RWPE2 (cell line): ENCODE measurements around the gene COL8A1.

ENCODE experiments used
- ATAC-seq: fragments of 200-7000 bp; cut with Tn5 transposase; 3 replicates; pipeline ENCODE4 v1.9.1; 2021; ENCODE audit warnings: low read depth
- DNase-seq: peaks from one replicate; pipeline ENCODE4 v3.0.0-alpha.2; 2020; ENCODE audit warnings: low spot score
- H3K27ac ChIP-seq: fragments of 450-650 bp; 2 replicates; pipeline ENCODE4 v1.5.1; 2017; ENCODE audit warnings: mild to moderate bottlenecking; ENCODE audit not compliant: poor library complexity, severe bottlenecking
- H3K27me3 ChIP-seq: fragments of 250-450 bp; sonication (Bioruptor Pico); 2 replicates; pipeline ENCODE4 v1.5.1; 2021; ENCODE audit warnings: mild to moderate bottlenecking, moderate library complexity; ENCODE audit not compliant: insufficient read depth, poor library complexity, severe bottlenecking
- H3K36me3 ChIP-seq: fragments of 250-450 bp; sonication (Bioruptor Pico); 2 replicates; pipeline ENCODE4 v1.5.1; 2020; ENCODE audit warnings: low read depth, mild to moderate bottlenecking, moderate library complexity
- H3K4me1 ChIP-seq: fragments of 250-450 bp; sonication (Bioruptor Pico); 2 replicates; pipeline ENCODE4 v1.5.1; 2021; ENCODE audit warnings: mild to moderate bottlenecking, moderate library complexity; ENCODE audit not compliant: insufficient read depth, poor library complexity, severe bottlenecking
- H3K4me3 ChIP-seq: fragments of 250-450 bp; sonication (Bioruptor Pico); 2 replicates; pipeline ENCODE4 v1.5.1; 2021; ENCODE audit warnings: mild to moderate bottlenecking, moderate library complexity; ENCODE audit not compliant: severe bottlenecking
- H3K9me3 ChIP-seq: fragments of 250-450 bp; sonication (Bioruptor Pico); 2 replicates; pipeline ENCODE4 v1.5.1; 2021; ENCODE audit warnings: mild to moderate bottlenecking, moderate library complexity; ENCODE audit not compliant: severe bottlenecking
- CTCF ChIP-seq: fragments of 450-650 bp; IDR thresholded peaks from one replicate; pipeline ENCODE4 v1.5.1; 2017; ENCODE audit warnings: mild to moderate bottlenecking, moderate library complexity; ENCODE audit not compliant: poor library complexity, severe bottlenecking

The COL8A1 gene

GRCh38 chr3:99647081-99647480 is 8.7 kb downstream of the COL8A1 start:
- DNase-seq (no peak), ATAC-seq (no peak)
- peaks cover 68% of the 10 kb centered on the region for H3K4me1 ChIP-seq
- H3K9me3 ChIP-seq = no peaks in the 10 kb centered on the region
- H3K27me3 ChIP-seq = no peaks in the 10 kb centered on the region
- no peak overlapping the region for H3K4me3 ChIP-seq
- no peak for TF ChIP-seq CTCF
- H3K36me3 ChIP-seq = peaks cover 92% of the 10 kb centered on the region
- peak overlapping the region; percentile 99 for H3K27ac ChIP-seq

GRCh38 chr3:99648101-99648500 is 9.7 kb downstream of the COL8A1 start:
- H3K4me1 ChIP-seq = peaks cover 66% of the 10 kb centered on the region
- ATAC-seq = peak; percentile 9; the same call in 1 of the 3 replicates
- H3K36me3 ChIP-seq = peaks cover 92% of the 10 kb centered on the region
- H3K9me3 ChIP-seq = no peaks in the 10 kb centered on the region
- no peak overlapping the region for H3K4me3 ChIP-seq
- no peak for DNase-seq
- TF ChIP-seq CTCF = no peak
- H3K27me3 ChIP-seq = no peaks in the 10 kb centered on the region
- peak overlapping the region; percentile 99 for H3K27ac ChIP-seq

- peaks cover 92% of the 10 kb centered on the region for H3K36me3 ChIP-seq
- TF ChIP-seq CTCF = no peak
- DNase-seq = no peak
- no peaks in the 10 kb centered on the region for H3K9me3 ChIP-seq
- peaks cover 66% of the 10 kb centered on the region for H3K4me1 ChIP-seq
- no peak for ATAC-seq
- peak overlapping the region; percentile 99 for H3K27ac ChIP-seq
- no peaks in the 10 kb centered on the region for H3K27me3 ChIP-seq
- H3K4me3 ChIP-seq = no peak overlapping the region
Observed at GRCh38 chr3:99648516-99648915, 10.1 kb downstream of the COL8A1 start.

- DNase-seq = no peak
- Histone ChIP-seq H3K27ac (peak overlapping the region; percentile 32), H3K4me1 (peaks cover 42% of the 10 kb centered on the region), H3K9me3 (no peaks in the 10 kb centered on the region), H3K36me3 (peaks cover 93% of the 10 kb centered on the region), H3K4me3 (no peak overlapping the region), H3K27me3 (no peaks in the 10 kb centered on the region)
- peak; percentile 68 for ATAC-seq
- TF ChIP-seq CTCF = no peak
Observed at GRCh38 chr3:99651531-99651930, 13.1 kb downstream of the COL8A1 start.

- no peak for TF ChIP-seq CTCF
- Histone ChIP-seq H3K4me3 (no peak overlapping the region), H3K27me3 (no peaks in the 10 kb centered on the region), H3K27ac (peak overlapping the region; percentile 19), H3K9me3 (no peaks in the 10 kb centered on the region), H3K36me3 (peaks cover 83% of the 10 kb centered on the region), H3K4me1 (peaks cover 16% of the 10 kb centered on the region)
- ATAC-seq (no peak), DNase-seq (no peak)
Observed at GRCh38 chr3:99656624-99657023, 18.2 kb downstream of the COL8A1 start.
